AG20443 (cell line): ENCODE results near the gene GPC5.
A peak's percentile ranks its signal among the peaks of the same experiment; 100 is the strongest.
"Not testable (repeated sequence)": the region's sequence is repeated elsewhere in the genome, so short reads cannot be mapped to it uniquely, and the experiment has no call there.

Experiments
- DNase-seq: peaks from one replicate; pipeline ENCODE4 v3.0.0; 2012; ENCODE audit warnings: low spot score, mixed read lengths

Gene GPC5

DNA sequence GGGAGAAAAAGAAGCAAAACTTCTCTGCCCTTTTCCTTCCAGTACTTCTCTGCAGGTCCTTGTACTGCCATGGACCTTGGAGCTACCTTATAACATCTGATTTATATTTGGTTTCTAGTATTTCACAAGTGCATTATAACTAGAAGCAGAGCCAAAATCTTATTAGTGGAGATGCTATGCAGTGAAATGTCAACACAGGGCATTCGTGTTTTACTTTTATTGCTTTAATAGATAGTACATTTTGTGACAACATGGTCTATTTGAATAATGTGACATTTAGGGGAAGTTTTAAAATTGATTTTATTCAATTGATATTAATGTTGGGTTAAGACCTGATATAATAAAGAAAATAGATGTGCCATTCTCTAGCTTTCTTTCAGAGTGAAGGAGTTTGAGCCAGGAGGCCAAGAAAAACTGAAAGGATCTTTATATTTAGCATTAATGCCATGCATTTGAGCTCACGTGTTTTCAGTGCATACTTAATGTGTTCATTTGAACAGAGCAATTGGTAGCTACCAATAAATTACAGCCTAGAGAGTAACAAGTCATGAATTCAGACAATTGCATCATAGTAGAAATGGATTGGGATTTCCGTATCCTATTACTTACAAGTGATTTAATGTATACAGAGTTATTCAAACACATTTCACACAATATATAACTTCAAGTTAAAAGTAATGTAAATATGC lies 863.8 kb downstream of the GPC5 start:
- DNase-seq, result no peak

DNA sequence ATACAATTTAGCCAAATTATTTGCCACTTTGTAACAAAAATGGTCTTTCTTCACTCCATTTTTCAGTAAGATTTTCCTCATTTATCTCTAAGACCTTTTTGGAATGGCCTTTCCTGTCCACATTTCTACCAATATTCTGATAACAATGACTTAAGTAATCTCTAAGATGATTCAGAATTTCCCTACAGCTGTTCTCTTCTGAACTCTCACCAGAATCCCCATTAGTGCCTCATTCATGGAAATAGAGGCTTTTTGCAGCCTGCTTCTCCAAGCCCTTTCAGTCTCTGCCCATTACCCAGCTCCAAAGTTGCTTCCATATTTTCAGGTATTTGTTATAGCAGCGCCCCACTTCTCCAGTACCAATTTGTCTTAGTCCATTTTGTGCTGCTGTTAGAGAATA lies 867.0 kb downstream of the GPC5 start:
- DNase-seq, result no peak

DNA sequence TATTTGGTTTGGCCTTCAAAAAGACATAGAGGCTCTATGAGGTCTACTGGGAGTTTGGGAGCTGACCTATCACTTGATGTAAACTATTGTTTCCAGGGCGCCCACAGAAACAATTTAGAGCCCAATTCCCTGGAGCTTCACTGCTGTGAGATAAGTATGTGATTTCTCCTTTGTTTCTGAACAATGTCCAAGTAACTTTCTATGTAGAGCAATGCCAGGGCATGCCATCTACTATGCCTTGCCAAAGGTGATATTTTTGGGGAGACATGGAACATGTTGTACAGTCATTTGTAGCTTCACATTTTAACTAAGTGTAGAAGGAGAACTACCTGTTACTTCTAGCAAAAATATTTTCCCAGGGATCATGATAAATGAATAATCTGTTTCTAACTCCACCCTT lies 872.6 kb downstream of the GPC5 start:
- no peak for DNase-seq

DNA sequence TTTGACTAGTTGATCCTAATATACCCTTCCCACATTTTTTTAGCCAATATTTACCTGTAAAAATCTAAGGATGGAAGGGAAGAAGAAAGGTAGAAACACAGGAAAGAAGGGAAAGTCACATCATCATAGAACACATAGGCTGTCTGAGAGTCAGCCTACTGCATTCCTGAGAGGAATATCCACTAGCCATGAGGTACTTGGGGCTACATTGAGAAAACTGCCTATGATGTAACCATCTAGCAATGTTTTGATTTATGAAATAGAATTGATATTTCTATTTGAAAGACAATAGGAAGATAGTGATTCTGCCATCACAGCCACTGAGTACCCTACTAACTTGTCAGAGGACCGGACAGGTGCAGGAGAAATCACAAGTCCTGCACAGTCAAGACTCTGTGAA lies 873.8 kb downstream of the GPC5 start:
- DNase-seq, result no peak

DNA sequence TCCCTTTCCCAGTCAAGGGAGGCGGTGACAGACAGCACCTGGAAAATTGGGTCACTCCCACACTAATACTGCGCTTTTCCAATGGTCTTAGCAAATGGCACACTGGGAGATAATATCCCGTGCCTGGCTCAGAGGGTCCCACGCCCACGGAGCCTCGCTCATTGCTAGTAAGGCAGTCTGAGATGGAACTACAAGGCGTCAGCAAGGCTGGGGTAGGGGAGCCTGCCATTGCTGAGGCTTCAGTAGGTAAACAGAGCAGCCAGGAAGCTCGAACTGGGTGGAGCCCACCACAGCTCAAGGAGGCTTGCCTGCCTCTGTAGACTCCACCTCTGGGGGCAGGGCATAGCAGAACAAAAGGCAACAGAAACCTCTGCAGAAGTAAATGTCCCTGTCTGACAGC lies 882.6 kb downstream of the GPC5 start:
- DNase-seq, result not testable (repeated sequence)

DNA sequence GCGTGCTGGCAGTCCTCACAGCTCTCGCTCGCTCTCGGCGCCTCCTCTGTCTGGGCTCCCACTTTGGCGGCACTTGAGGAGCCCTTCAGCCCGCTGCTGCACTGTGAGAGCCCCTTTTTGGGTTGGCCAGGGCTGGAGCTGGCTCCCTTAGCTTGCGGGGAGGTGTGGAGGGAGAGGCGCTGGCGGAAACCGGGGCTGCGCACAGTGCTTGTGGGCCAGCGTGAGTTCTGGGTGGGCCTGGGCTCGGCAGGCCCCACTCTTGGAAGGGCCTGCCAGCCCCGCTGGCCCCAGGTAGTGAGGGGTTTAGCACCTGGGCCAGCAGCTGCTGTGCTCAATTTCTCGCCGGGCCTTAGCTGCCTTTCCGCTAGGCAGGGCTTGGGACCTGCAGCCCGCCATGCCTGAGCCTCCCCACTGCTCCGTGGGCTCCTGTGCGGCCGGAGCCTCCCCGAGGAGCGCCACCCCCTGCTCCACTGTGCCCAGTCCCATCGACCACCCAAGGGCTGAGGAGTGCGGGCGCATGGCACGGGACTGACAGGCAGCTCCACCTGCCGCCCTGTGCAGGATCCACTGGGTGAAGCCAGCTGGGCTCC lies 892.4 kb downstream of the GPC5 start:
- DNase-seq, result not testable (repeated sequence)

DNA sequence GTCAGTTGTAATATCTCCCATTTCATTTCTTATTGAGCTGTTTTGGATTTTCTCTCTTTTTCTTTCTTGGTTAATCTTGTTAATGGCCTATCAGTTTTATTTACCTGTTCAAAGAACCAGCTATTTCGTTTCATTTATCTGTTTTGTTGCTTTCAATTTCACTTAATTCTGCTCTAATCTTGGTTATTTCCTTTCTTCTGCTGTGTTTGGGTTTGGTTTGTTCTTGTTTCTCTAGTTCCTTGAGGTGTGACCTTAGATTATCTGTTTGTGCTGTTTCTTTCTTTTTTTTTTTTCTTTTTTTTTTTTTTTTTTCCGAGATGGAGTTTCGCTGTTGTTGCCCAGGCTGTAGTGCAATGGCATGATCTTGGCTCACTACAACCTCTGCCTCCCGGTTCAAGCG lies 896.1 kb downstream of the GPC5 start:
- not testable (repeated sequence) for DNase-seq

DNA sequence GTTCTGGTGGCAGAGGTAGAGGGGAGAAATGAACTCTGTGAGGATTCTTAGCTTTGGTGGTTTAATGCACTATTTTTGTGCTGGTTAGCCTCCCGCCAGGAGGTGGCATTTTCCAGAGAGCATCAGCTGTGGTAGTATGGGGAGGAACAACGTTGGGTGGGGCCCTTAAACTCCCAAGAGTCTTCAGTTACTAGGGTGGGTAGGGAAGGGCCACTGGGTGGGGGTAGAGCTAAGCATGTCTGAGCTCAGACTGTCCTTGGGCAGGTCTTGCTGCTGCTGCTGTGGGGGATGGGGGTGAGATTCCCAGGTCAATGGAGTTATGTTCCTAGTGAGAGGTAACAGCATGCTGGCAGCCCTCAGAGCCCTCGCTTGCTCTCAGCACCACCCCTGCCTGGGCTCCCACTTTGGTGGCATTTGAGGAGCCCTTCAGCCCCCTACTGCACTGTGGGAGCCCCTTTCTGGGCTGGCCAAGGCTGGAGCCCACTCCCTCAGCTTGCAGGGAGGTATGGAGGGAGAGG lies 897.8 kb downstream of the GPC5 start:
- not testable (repeated sequence) for DNase-seq

DNA sequence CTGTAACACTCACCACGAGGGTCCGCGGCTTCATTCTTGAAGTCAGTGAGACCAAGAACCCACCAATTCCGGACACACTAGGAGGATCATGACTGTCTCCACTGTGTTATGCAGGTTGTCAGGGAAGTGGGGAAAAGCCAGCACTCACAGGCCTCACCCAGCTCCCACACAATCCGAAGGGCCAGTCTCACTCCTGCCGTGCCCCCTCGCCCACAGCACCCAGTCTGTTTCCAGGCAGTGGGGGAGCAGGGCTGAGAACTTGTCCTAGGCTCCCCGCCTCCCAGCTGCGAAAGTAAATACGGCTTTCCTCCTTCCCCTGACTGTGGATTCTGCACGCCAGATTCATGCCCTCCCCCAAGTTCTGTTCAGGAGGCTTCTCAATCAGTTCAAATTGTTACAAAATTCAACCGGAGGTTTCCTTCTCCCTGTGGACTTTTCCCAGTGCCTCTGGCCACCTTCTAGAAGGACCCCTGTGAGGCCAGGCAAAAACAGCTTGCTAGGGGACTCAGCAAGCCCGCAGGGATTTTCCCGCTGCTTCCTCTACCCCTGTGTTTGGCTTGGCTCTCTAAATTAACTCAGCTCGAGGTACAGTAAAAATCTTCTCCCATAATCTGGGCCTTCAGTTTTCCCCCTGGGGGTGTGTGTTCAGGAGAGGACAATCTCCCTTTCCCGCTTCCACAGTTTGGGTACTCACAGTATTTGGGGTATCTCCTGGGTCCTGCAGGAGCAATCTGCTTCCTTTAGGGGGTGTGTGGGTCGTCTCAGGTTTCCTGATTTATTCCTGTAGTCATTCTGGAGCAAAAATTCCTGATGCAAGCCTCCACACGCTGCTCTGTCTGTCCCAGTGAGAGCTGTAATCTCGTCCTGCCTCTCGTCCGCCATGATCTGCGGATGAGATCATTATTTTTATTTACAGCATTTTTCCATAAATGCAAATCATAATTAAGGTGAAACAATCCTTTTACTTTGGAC lies 899.8 kb downstream of the GPC5 start:
- no peak for DNase-seq

DNA sequence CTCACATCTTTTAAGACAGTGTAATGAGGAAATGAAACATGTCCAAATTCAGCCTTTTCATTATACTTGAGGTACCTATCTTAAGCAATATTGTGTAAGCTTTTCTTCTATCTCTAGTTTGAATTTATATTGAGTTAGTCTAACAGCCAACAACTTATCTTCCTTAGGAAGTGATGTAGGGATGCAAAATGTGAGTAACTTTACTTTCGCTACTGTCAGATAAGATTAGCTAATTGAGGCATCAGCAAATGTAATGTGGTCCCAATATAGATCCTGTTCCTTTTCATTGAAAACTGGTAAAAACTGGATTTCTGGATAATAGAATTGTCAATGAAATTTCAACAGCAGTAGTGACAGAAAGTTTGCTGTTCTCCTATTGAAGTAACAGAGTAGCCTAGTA lies 902.2 kb downstream of the GPC5 start:
- DNase-seq, result no peak

DNA sequence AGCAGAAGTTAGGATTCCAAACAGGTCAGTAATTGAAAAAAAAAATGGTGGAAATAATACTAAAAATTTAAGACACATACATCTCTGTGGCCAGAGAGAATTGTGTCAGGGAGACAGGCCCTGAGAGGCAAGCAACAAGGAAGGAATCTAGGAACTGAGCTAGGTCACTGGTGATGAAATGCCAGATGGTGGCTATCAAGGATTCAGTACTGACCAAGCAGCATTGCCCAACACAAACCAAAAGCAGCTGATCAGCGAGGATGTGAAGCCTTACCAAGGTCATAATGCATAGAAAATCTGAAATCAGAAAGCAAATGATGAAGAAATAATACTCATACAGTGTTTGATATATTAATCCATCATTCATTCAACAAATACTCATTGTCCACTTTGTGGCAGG lies 905.0 kb downstream of the GPC5 start:
- peak; percentile 9 for DNase-seq

DNA sequence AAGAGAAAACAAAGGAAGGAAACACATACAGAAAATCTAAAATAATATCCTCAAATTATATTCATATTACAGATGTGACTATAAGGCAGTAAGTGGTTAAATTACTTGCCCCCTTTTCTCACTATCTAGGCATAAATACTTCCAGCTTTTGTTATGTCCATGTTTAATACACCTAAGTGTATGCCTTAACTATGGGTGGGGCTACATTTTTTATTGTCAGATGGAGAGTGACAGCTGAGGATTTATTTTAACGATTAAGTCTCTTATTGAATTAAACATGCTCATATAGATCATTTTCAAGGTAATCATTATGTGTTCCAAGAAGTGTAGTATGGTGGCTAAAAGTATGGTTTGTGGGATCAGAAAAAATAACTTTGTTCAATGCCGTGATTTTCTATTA lies 909.3 kb downstream of the GPC5 start:
- no peak for DNase-seq

DNA sequence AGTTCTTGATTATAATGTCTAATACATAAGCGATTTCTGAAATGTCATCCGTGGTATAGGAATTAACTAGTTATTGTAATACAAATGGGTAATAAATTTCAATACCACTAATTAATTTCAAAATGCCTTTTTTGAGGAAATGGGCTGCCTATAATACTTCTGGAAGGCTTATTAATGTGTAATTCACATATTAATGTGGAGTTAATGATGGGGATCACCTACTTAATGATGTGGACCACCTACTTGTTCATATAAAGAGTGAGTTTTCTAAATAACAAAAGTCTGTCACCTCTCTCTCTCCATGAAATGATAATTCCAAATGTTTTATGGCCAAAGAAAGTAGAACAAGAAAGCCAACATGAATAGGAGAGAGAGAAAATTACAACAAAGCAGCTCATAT lies 914.4 kb downstream of the GPC5 start:
- no peak for DNase-seq

DNA sequence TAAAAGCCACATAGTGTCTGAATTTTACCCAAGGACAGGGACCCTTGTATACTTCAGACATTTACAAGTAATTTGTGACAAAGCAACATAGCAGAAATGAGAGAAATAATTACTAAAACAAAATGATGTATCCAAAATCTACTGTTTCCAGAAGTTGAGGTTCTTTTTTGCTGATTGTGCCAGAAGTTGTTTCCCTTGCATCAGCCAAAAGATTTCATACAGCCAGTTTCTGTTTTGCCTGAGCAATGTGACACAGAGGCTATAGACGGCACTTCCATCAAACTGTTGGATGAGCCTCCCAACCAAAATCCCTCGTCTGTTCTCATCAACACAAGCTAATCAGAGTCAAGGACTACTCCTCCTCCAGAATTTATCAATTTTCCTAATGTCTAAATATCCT lies 915.0 kb downstream of the GPC5 start:
- no peak for DNase-seq

DNA sequence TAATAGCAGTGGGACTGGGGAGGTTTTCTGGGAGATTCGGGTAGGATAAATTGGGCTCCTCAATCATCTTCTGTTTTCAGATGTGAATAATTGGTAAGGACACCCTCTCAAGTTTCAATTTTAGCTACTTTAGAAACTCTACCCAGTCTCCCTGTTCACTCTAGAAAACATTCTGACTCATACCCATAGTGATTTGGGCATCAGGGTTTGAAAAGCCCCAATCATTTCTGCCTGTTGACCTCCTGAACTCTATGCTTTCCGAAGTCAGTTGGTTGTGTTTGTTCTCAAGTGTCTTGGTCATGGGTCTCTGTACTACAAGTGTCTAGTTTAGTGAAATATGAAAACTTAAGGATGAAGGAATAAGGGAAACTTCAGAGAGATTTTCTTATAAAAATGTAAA lies 916.8 kb downstream of the GPC5 start:
- DNase-seq, result no peak

DNA sequence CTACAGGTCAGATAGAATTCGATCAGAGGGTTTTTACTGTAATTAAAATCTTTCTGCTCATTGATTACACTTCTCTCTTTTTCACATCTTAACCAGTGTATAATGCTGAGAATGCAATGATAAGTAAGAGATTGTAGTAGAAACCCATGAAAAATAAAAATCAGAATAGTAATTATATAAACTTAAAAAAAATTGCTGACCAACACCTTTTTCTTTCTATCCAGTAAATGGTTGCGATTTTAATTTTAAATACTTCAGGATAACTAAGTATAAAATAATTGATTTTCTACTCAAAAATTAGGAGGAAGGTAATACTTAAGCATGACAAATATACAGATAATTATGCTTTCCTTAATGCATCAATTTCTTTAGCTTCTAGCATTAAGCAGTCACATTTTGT lies 917.6 kb downstream of the GPC5 start:
- no peak for DNase-seq

DNA sequence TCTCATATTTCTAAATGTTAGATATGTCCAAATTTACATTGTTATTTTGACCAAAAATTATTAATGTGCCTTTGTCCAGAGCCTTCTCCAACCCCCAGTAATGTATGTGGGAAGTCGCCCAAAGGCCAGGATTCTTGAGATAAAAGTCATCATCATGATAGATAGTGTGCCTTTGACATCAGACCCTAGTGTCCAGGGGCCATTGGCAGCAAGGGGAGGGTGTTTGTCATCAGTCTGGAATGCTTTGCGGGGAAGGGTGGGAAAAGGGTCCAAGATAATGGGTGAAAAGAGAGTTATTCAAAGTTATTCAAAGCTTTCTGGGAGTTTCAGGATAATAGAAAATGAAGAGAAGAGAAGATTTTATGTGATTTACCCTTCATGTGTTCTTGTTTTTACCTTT lies 918.6 kb downstream of the GPC5 start:
- DNase-seq, result no peak

DNA sequence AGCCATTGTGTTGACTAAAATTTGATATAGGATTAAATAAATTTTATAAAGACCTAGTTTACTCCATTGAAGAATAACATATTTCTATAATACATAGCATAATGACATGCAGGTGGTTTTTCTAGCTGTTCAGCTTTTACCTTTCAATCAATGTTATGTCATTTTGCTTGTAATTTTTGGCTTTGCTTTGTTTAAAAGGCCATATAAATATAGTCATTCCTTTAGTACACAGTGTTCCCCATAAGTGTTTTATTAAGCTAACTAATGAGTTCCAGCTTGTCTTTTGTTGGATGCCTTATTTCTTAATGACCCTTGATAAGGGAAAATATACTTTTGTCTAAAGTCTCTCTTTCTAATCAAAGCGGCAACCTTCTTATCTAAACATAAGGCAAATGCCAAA lies 921.9 kb downstream of the GPC5 start:
- DNase-seq, result no peak

DNA sequence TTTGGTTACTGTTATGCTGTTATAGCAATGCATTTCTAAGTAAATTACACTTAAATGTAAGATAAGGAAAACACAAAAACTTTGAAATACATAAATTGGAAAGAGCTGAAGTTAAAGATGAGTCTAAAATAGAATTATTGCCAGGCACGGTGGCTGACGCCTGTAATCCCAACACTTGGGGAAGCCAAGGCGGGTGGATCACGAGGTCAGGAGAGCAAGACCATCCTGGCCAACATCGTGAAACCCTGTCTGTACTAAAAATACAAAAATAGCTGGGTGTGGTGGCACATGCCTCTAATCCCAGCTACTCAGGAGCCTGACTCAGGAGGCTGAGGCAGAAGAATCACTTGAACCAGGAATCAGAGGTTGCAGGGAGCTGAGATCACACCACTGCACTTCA lies 922.8 kb downstream of the GPC5 start:
- no peak for DNase-seq

DNA sequence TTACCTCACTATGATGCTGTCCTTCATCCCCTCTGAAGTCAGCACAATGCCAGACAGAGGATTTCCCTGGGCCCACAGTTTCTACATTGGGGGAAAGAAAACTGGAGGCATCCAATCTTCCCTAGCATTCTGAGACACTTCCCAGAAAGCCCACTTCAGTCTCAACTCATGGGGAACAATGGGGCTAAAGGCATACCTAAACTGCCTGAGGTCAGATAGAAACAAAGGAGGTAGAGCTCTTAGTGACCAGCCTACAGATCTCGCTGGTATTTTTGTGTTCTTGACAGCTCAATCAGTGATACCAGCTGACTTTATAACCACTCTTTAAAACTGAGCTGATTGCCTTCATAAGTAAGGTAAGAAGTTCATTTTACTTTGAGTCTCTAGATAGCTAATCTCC lies 947.2 kb downstream of the GPC5 start:
- DNase-seq, result no peak

DNA sequence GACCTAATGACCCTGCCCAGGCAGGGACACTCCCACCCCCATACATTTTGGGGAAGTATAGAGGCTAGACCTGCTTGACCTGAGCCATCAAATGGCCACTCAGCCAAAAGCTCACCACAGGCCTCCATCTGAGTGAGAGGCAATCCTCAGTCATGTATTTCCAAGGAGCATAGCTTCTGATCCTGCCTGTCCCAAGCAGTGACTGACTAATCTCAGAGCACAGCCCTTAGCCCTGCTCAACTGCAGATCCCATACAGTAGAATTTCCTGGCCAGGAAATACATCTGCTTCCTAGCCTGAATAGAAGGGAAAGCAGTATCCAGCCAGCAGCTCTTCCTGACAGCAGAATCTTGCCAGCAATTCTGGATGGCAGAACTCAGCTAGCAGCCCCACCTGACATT lies 947.6 kb downstream of the GPC5 start:
- no peak for DNase-seq

DNA sequence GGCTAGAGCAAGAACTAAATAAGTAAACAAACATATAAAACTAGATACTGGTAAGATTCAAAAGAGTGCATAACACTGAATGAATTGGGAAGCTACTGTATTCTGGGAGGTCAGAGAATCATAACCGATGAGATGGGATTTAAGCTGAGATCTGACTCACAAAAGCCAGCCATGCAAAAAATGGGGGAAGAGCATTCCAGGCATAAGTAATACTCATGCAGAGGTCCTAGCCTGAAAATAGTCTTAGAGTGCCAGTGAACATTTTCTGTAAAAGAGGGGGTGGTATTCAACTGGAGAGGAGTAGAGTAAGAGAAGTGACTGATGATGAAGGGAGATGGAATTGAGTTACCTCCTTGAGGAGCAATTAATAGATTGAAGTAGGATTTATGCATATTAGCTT lies 956.2 kb downstream of the GPC5 start:
- no peak for DNase-seq

DNA sequence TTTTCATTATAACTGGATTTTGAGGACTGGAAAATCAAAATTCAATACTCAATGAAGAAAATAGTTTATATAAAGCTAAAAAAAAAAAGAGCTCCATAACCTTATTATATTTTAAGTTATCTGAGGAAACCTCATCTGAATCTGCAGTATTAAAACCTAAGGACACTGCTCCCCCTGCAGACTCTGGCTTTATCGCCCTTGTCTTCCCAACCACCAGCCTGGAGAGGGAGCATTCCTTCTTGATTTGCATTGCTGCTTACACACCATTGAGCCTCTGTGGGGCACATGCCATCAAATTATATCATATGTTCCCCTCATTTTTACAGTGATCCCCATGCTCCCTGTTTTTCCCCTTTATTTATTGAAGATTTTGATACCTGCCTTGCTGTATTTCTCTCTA lies 956.8 kb downstream of the GPC5 start:
- DNase-seq, result no peak
